Fibroblast of lung (primary cell): ENCODE data around the gene TMEM38B.

Experiments
- EZH2 ChIP-seq: IDR thresholded peaks from 2 replicates; pipeline ENCODE4 v1.5.1; 2012; ENCODE audit warnings: low read length, control low read depth, mild to moderate bottlenecking; ENCODE audit errors: missing control alignments
- TF ChIP-seq, protein P1 (sequence below), 2 donors: IDR thresholded peaks in 1 of 2; conservative IDR thresholded peaks in 1 of 2; 1 replicate in 1 of 2; 2 replicates in 1 of 2; pipeline ENCODE4 v1.5.1; 2011 to 2012; ENCODE audit warnings: low read length in 2 of 2, control low read depth in 1 of 2, inconsistent platforms in 1 of 2, low read depth in 1 of 2, mild to moderate bottlenecking in 1 of 2

- TF ChIP-seq, protein P1, sequence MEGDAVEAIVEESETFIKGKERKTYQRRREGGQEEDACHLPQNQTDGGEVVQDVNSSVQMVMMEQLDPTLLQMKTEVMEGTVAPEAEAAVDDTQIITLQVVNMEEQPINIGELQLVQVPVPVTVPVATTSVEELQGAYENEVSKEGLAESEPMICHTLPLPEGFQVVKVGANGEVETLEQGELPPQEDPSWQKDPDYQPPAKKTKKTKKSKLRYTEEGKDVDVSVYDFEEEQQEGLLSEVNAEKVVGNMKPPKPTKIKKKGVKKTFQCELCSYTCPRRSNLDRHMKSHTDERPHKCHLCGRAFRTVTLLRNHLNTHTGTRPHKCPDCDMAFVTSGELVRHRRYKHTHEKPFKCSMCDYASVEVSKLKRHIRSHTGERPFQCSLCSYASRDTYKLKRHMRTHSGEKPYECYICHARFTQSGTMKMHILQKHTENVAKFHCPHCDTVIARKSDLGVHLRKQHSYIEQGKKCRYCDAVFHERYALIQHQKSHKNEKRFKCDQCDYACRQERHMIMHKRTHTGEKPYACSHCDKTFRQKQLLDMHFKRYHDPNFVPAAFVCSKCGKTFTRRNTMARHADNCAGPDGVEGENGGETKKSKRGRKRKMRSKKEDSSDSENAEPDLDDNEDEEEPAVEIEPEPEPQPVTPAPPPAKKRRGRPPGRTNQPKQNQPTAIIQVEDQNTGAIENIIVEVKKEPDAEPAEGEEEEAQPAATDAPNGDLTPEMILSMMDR (conservative IDR thresholded peaks at IDR 0.05 in 1 of 2, IDR thresholded peaks at IDR 0.05 in 1 of 2; ENCODE audit: low read depth in 1 of 2, low read length in 2 of 2), result no peak
- TF ChIP-seq EZH2, result no peak
These were observed 65.7 kb downstream of the TMEM38B start for GRCh38 chr9:105760053-105760452.
